ENCODE data around the gene LPP.

The LPP gene

GRCh38 chr3:188776447-188776846 is 622.5 kb downstream of the LPP start:
- POLR2A ChIA-PET (ENCODE audit: low non-redundant PET), result no interaction called here
- no peak for TF ChIP-seq CTCF (conservative IDR thresholded peaks at IDR 0.05; ENCODE audit: low read depth)
- DNase-seq (ENCODE audit: low spot score), result no peak
- no peak overlapping the region for H3K27ac ChIP-seq
- CTCF ChIA-PET, result no interaction called here

GRCh38 chr3:188778091-188778852 is 624.3 kb downstream of the LPP start:
- ChIA-PET POLR2A (ENCODE audit: low non-redundant PET) (no interaction called here), CTCF (no interaction called here)
- H3K27ac ChIP-seq, result no peak overlapping the region
- DNase-seq (ENCODE audit: low spot score), result no peak
- no peak for TF ChIP-seq CTCF (conservative IDR thresholded peaks at IDR 0.05; ENCODE audit: low read depth)

GRCh38 chr3:188779281-188779980 is 625.5 kb downstream of the LPP start:
- POLR2A ChIA-PET (ENCODE audit: low non-redundant PET), result no interaction called here
- H3K27ac ChIP-seq, result no peak overlapping the region
- CTCF ChIA-PET, result interaction anchor here (0.7 kb wide), 1 partner anchor 484 kb away, joined by 4 read pairs; no protein-coding TSS in a partner anchor
- DNase-seq (ENCODE audit: low spot score), result no peak
- no peak for TF ChIP-seq CTCF (conservative IDR thresholded peaks at IDR 0.05; ENCODE audit: low read depth)

GRCh38 chr3:188780193-188781147 is 626.5 kb downstream of the LPP start:
- ChIA-PET POLR2A (ENCODE audit: low non-redundant PET) (no interaction called here), CTCF (interaction anchor here (1.1 kb wide), 1 partner anchor 1040 kb away, joined by 3 read pairs; no protein-coding TSS in a partner anchor)
- no peak overlapping the region for H3K27ac ChIP-seq
- DNase-seq (ENCODE audit: low spot score), result peak; percentile 18
- TF ChIP-seq CTCF (conservative IDR thresholded peaks at IDR 0.05; ENCODE audit: low read depth), result no peak

- no peak for TF ChIP-seq CTCF (conservative IDR thresholded peaks at IDR 0.05; ENCODE audit: low read depth)
- ChIA-PET POLR2A (ENCODE audit: low non-redundant PET) (no interaction called here), CTCF (no interaction called here)
- DNase-seq (ENCODE audit: low spot score), result no peak
- H3K27ac ChIP-seq, result no peak overlapping the region
These were observed 628.7 kb downstream of the LPP start for GRCh38 chr3:188782613-188783124.

- CTCF ChIA-PET, result no interaction called here
- no peak for DNase-seq (ENCODE audit: low spot score)
- H3K27ac ChIP-seq, result no peak overlapping the region
- POLR2A ChIA-PET (ENCODE audit: low non-redundant PET), result no interaction called here
- TF ChIP-seq CTCF (conservative IDR thresholded peaks at IDR 0.05; ENCODE audit: low read depth), result no peak
These were observed 632.5 kb downstream of the LPP start for GRCh38 chr3:188786424-188786823.
